ENCODE data around the gene JPT2.

DNA sequence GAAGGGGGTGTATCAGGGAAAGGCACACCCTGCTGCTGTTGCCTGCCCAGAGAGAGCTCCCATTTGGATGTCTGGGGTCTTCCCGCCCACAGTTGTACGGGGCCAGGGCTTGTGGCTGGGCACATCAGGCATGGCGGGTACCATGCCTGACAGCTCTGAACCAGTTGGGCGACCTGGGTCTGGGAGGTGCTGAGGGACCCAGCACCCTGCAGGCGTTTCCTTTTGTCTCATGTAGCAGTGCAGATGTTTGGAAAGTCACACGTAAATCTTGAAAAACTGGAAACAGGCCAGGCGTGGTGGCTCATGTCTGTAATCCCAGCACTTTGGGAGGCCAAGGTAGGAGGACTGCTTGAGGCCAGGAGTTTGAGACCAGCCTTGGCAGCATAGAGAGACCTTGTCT lies 8.4 kb upstream of the JPT2 start:
- TF ChIP-seq, protein P1, sequence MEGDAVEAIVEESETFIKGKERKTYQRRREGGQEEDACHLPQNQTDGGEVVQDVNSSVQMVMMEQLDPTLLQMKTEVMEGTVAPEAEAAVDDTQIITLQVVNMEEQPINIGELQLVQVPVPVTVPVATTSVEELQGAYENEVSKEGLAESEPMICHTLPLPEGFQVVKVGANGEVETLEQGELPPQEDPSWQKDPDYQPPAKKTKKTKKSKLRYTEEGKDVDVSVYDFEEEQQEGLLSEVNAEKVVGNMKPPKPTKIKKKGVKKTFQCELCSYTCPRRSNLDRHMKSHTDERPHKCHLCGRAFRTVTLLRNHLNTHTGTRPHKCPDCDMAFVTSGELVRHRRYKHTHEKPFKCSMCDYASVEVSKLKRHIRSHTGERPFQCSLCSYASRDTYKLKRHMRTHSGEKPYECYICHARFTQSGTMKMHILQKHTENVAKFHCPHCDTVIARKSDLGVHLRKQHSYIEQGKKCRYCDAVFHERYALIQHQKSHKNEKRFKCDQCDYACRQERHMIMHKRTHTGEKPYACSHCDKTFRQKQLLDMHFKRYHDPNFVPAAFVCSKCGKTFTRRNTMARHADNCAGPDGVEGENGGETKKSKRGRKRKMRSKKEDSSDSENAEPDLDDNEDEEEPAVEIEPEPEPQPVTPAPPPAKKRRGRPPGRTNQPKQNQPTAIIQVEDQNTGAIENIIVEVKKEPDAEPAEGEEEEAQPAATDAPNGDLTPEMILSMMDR (IDR thresholded peaks at IDR 0.05) = no peak
- TF ChIP-seq RFX5 (IDR thresholded peaks at IDR 0.05) (no peak), TFCP2L1 (CRISPR knock-in tag; IDR thresholded peaks at IDR 0.05) (no peak), JUN (IDR thresholded peaks at IDR 0.05) (no peak), NR3C1 (IDR thresholded peaks at IDR 0.05) (no peak), SMC3 (IDR thresholded peaks at IDR 0.05) (no peak), POLR2A (IDR thresholded peaks at IDR 0.05; ENCODE audit: low read length) (no peak), MYC (IDR thresholded peaks at IDR 0.05; ENCODE audit: borderline replicate concordance, low read length) (no peak)
